Frontal cortex (tissue), 4 donors: ENCODE measurements around the gene UGDH. TPM values are rescaled to one million over a fixed set of nuclear protein-coding genes. Genes with fewer than 3 reads are reported as not detected.
"Not testable (repeated sequence)": the region's sequence is repeated elsewhere in the genome, so short reads cannot be mapped to it uniquely, and the experiment has no call there.

Experiments used
- DNase-seq, 2 donors: peaks; one replicate each; pipeline ENCODE4 v3.0.0; 2012; ENCODE audit warnings: low spot score in 2 of 2
- FAIRE-seq: peaks from 2 replicates; lab custom pipeline; 2012; peaks lifted over from hg19 to GRCh38; lab: Jason Lieb, UNC
- total RNA-seq: library from RNA; depleted of rRNA; stranded (reverse); fragments of >200 nt; gene quantifications from one replicate; pipeline ENCODE4 v1.2.3, GENCODE V29; 2014
- donor health status: control.
- donor health status: control.
- donor health status: control.

UGDH gene
- total RNA-seq, 1 donor from 2014 or later = 38.7 TPM

DNA sequence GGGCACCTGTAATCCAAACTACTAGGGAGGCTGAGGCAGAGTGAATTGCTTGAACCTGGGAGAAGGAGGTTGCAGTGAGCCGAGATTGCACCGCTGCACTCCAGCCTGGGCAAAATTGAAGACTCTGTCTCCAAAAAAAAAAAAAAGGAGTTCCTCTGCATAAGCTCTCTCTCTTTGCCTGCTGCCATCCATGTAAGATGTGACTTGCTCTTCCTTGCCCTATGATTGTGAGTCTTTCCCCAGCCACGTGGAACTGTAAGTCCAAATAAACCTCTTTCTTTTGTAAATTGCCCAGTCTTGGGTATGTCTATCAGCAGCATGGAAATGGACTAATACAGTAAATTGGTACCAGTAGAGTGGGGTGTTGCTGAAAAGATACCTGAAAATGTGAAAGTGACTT lies 5.0 kb upstream of the UGDH start:
- DNase-seq = not testable (repeated sequence)

DNA sequence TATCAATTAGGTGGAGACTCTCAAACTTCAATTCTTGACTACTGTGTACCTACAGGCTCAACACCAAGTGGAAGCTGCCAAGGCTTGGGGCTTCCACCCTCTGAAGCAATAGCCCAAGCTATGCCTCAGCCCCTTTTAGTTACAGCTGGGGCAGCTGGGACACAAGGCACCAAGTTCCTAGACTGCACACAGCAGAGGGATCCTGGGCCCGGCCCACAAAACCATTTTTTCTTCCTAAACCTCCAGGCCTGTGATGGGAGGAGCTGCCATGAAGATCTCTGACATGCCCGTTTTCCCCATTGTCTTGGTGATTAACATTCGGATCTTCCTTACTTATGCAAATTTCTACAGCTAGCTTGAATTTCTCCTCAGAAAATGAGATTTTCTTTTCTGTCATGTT lies 3.4 kb upstream of the UGDH start:
- FAIRE-seq (no peak), DNase-seq (no peak)

More for the DNA sequence above, 5.0 kb upstream of the UGDH start:
- not testable (repeated sequence) for FAIRE-seq

DNA sequence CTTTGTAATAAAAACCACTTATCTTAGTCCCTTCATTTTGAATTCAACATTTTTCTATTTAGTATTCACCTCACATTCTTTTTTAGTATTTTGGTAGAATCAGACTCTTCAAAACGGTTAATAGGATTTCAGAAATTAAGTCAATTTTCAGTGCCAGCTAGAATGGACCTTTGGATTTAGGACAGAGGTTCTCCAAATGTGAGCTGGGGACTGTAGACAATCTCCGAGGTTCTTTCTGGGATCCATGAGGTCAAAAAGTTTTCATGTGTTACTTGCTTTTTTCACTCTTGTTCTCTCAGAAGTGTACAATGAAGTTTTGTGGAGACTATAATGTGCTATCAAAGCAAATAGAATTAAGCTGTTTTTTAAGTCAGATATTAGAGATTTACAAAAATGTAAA lies 2.3 kb upstream of the UGDH start:
- FAIRE-seq (no peak), DNase-seq (no peak)

DNA sequence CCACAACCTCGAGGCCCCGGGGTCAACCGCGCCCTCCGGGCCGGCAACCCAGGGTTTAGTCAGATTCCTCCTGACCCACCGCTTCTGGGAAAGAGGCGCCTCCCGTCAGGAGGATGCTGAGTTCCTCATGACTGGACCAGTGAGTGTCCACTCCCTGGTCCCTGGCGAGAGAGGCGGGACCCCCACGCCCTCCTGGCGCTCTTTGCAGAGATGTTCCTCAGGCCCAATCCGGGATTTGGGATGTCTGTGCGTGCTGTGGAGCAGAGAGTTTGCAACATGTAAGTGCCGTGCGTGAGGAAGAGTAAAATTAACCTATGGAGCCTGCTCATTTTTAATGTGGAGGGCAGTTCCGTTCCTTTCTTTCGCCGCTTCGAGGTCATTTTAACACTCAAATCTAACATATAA lies 824 bp upstream of the UGDH start:
- FAIRE-seq = no peak
- DNase-seq = no peak

DNA sequence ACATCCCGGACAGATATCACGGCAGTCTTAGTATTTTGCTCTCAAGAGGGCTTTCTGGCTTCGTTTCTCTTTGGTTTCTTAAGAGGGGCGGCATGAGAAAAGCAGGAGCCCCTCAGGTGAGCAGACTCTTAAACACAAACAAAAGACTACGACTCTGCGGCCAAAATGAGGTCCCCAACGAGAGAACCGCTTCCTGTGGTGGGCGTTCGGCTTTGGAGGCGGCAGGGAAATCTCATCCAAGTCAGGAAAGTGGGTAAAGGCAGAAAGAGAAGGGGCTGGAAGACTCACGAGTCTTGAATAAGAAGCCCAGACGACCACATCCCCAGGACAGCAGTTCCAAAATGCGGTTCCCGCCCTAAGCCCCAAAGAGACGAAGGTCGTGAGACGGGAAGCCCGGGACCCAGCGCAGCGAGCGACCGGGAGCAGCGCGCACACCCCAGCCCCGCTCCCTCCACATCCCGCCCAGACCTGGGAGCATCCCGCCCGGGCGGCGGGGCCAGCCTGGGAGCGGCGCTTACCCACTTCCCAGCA lies 409 bp downstream of the UGDH start:
- FAIRE-seq (no peak), DNase-seq (peak in 1 of 2 donors; percentile 12)

DNA sequence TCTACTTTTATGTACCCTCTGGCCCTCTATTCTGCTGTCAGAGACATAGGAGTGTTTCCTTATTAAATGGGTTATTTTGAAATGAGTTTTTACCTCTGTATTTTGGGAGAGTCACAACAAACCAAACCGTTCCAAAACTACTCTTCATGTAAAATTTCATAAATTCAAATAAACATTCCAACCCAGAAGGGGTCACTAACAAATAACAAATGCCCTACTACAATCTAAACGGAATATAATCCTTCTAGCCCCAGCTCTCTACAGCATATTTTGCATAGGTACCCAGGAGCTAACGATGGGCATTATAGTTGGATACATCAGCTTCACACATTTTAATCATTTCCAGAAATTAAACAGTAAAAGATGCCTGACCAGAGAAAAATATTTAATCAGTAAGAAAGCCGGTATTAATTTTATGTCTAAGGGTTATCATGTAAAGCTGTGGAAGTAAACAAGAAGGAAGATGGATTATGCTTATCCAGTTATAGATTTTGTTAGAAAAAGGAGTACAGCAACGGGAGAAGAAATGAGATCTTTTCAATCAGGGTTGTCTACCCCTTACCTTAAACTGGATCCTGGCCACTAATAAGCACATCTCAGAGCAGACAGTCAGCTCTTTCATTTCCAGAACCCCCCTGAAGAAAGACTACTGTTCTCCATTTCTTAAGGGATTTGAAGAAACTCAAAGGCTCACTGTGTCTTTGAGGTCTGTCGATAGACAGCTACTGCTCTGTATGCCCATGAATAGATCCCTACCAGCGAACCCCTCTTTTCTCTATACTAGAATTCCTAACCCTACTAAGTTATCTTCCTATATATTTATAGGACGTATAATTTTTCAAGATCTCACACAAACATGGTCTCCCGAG lies 1.2 kb downstream of the UGDH start:
- FAIRE-seq (no peak), DNase-seq (peak in 1 of 2 donors; percentile 15)

DNA sequence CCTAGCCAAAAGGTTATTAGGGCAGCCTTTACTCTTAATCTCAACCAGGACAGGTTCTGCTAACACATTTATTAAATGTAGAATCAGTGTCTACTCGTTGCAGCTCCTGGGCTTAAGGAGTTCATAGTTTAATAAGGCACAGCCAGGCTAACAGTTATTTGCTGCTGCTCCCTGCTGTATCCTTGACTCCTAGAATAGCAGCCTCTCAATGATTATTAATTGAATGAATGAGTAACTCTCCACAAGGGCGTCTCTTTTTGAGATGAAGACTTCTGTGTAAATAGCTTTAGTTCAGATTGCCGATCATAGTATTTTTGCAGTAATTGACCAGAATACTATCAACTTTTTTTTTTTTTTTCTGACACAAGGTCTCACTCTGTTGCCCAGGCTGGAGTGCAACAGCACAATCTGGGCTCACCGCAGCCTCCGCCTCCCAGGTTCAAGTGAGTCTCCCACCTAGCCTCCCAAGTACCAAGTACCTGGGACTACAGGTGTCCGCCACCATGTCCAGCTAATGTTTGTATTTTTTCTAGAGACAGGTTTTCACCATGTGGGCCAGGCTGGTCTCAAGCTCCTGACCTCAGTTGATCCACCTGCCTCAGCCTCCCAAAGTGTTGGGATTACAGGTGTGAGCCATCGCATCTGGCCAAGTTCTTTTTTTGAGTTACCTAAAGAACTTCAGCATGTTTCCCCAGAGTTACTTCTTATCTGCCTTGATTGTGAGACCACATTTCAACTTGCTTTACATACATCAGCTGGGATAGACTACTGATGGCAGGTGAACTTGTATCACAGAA lies 2.9 kb downstream of the UGDH start:
- FAIRE-seq (no peak), DNase-seq (no peak)

DNA sequence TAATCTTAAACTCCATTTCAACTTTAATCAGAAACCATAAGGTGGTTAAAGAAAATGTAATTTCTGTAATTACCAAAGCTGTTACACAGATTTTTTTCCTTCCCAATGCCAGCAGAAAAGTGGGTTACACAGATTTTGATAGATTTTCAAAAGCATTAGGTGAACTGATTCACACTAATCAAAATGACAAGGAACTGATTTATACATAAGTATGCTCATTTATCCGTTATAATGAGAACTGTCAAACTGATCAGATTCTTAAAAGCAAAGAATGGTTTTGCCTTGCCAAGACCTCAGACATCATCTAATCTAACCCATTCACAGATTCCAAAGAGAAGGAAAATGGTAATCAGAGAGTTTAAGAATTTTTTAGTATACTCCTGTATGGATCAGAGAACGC lies 5.2 kb downstream of the UGDH start:
- DNase-seq = no peak
- FAIRE-seq = no peak

DNA sequence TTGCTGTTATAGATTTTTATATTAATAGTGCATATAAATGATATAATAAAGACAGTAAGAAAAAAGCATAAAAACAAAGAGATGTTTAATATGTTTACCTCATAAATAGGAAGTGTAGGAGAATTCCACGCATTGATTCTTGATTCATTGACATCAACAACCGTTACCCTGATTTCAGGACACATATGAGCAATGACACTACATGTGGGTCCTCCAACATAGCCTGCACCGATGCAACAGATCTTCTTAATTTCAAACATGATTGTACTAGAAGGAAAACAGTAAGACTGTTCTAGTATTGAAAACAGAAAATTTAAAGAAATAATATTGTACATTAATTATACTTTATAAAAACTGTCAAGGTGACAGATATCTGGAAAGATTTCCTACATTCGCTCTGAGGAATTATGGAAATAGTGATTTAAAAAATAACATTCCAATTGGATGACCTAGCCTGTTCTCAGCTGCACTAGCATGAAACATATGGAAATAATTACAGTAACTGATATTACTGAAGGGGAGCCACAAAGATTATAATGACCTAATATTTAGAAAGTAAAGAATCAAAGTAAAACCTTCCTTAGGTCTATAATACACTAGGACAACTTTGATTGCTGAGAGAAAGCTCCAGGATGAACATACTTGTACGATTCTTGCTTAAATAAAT lies 5.9 kb downstream of the UGDH start:
- no peak for FAIRE-seq
- DNase-seq = no peak

DNA sequence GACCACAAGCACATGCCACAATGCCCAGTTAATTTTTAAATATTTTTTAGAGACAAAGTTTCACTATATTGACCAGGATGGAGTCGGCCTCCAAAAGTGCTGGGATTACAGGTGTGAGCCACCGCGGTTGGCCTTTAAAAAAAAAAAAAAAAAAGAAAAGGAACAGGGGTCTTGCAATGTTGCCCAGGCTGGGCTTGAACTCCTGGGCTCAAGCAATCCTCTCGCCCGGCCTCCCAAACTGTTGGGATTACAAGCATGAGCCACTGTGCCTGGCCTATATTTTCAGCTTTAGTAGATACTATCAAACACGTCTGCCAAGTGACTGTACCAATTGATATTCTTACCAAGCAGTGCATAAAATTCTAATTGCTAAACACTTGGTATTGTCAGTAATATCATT lies 8.8 kb downstream of the UGDH start:
- no peak for FAIRE-seq

DNA sequence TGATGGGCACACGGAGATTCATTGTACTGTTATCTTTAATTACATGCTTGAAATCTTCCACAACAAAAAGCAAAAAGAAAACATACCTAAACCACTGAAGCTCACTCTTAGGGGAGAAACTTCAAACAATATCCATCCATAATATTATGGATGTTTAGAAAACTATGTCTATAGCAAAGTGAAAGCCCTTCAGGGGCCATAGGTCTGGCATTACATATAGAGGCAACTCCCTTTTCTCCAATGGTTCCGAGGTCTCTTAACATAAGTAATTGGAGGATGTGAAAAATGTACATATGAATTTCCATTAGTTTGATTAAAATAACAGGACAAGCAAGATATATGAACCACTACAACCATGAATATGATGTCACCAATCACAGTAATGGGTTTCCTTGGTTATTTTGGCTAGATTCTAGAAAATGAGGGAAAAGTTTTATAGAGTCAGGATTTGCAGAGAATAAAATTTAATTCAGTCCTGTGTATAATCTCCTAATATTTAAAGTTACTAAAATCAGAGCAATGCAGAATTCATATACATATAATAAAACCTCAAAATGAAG lies 10.8 kb downstream of the UGDH start:
- DNase-seq (no peak), FAIRE-seq (no peak)

More for the DNA sequence above, 8.8 kb downstream of the UGDH start:
- DNase-seq = no peak

DNA sequence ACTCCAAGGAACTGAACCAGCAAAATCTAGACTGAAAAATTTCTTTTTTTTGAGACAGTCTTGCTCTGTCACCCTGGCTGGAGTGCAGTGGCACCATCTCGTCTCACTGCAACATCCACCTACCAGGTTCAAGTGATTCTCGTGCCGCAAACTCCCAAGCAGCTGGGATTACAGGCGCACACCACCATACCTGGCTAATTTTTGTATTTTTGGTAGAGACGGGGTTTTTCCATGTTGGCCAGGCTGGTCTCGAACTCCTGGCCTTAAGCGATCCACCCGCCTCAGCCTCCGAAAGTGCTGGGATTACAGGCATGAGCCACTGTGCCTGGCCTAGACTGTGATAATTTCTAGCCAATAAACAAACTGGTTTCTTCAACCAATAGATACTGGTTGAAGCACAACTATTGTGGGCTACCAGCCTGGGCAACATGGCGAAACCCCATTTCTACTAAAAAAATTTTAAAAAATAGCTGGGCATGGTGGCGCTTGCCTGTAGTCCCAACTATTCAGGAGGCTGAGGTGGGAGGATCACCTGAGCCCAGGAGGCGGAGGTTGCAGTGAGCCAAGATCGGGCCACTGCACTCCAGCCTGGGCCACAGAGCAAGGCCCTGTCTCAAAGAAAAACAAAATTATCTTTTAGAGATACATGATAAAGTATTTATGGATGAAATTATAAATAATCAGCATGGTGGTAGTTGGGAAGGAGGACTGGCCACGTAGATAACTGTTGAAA lies 11.4 kb downstream of the UGDH start:
- DNase-seq, FAIRE-seq: not testable (repeated sequence)

DNA sequence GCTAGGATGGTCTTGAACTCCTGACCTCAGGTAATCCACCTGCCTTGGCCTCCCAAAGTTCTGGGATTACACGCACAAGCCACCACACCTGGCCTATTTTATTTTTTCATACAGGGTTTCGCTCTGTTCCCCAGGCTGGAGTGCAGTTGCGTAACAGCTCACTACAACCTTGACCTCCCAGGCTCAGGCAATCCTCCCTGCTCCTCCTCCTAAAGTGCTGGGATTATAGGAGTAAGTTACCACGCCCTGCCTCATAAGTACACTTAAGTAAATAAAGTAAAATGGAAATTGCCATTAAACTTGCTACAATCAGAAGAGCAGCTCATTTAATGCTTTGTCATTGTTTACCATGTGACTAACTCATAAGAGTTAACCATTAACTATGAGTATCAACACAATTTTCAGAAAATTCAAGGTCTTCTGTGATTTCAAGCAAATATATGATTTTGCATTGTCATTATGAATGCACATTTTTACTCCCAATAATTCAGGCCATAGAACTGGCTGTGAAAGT lies 12.3 kb downstream of the UGDH start:
- DNase-seq (no peak), FAIRE-seq (no peak)

DNA sequence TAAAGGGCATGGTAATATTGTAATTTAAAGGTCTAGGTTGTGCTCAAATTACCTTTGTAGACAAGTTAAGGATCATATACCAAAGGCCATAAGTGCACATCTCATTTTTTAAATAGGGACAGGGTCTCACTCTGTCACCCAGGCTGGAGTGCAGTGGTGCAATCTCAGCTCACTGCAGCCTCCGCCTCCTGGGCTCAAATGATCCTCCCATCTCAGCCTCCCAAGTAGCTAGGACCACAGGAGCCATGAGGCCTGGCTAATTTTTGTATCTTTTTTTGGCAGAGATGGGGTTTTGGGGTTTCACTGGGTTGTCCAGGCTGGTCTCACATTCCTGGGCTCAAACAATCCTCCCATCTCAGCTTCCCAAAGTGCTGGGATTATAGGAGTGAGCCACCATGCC lies 13.0 kb downstream of the UGDH start:
- not testable (repeated sequence) for FAIRE-seq, DNase-seq

DNA sequence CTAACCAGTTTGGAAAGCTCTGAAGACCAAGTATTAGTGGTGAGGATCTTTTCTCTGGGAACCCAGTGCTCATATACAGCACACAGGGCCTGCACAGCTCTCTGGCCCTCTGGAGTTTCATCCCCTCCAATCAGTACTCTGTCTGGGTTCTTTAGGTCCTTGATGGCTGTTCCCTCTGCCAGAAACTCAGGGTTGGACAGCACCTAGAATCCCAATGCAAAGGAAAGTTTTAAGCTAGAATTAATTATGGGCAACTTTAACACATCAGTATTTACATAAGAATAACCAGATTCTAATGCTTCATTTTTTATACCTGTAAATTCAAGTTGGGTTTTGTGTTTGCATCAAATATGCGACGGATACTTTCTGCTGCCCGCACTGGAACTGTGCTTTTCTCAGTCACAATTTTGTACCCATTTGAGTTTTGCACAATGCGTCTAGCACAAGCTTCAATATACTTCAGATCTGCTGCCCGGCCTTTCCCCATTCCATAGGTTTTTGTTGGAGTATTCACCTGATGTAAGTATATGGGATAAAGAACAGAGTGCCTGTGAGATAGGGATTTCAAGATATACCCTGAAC lies 16.8 kb downstream of the UGDH start:
- DNase-seq = no peak
- no peak for FAIRE-seq

DNA sequence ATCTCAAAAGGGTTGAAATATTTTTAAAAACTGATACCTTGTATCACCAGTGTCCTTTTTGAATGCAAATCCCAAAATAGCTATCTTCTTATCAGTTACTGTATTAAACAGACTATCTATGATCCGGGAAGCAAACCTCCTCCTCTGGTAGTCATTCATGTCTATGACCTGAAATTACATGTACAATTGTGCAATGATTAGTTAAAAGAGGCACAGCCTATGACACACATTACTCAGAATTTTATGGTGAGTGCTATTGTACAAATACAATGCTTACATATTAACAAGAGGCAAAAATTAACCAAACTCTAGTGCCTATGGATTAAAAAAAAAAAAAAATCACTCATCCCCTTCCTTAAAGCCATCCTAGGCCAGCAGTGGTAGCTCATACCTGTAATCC lies 21.7 kb downstream of the UGDH start:
- FAIRE-seq (no peak), DNase-seq (no peak)

DNA sequence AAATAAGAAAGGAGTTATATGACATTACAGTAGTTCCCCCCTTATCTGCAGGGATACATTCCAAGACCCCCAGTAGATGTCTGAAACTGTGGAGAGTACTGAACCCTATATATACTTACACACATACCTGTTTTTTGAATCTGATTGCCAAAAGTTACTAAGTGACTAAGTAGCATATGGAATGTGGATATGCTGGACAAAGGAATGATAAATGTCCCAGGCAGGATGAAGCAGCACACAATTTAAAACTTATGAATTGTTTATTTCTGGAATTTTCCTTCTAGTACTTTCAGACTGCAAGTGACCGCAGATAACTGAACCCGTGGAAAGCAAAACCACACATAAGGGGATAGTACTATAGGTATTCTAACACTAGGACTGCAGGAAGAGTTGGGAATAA lies 22.7 kb downstream of the UGDH start:
- DNase-seq = no peak
- no peak for FAIRE-seq

DNA sequence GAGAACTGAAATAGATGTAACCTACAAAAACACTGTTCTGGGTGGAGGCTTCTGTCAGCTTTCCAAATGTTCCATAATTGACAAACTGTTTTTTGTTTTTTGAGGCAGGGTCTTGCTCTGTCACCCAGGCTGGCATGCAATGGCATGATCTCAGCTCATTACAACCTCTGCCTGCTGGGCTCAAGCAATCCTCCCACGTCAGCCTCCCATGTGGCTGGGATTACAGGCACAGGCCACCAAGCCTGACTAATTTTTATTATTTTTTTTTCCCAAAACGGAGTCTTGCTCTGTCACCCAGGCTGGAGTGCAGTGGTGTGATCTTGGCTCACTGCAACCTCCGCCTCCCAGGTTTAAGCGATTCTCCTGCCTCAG lies 24.6 kb downstream of the UGDH start:
- not testable (repeated sequence) for DNase-seq, FAIRE-seq
